Measurements from ENCODE around the gene TREML1.
"Not testable (repeated sequence)": the region's sequence is repeated elsewhere in the genome, so short reads cannot be mapped to it uniquely, and the experiment has no call there.

Gene TREML1

DNA sequence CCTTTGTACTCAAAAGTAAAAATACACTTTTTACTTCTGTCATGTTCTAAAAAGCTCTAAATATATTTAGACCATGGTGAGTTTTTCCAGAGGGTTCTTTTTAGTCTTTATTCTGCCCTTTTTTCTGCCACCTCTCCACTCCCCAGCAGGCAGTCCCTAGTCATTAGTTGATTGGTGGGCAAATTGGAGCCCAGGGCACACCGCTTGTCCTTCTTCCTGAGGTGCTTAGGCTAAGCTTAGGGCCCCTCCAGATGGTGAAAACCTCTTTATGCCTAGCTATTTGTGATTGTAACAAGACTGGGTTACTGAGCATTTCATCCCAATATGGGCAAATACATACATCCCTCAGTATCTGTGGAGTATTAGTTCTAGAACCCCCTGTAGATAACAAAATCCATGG is 6.2 kb downstream of the TREML1 start:
- no peak for DNase-seq (ENCODE audit: low read depth)

DNA sequence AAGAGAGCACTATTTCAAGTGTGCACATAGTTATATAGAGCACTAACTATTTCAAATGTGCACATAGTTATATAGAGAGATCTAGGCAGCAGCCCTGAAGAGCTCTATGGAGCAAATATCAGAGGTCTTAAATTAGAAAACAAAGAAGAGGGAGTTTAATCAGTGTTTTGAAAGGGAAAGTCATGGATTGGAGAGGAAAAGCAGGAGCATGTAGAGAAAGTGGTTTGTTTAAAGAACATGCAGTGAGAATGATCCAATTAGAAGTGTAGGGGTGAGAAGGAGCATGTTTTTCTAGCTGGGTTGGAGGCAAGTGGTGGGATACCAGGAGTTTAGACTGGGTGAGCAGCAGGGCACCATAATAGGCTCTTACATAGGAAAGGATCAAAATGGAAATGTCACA is 17.2 kb downstream of the TREML1 start:
- no peak for DNase-seq (ENCODE audit: low read depth)

DNA sequence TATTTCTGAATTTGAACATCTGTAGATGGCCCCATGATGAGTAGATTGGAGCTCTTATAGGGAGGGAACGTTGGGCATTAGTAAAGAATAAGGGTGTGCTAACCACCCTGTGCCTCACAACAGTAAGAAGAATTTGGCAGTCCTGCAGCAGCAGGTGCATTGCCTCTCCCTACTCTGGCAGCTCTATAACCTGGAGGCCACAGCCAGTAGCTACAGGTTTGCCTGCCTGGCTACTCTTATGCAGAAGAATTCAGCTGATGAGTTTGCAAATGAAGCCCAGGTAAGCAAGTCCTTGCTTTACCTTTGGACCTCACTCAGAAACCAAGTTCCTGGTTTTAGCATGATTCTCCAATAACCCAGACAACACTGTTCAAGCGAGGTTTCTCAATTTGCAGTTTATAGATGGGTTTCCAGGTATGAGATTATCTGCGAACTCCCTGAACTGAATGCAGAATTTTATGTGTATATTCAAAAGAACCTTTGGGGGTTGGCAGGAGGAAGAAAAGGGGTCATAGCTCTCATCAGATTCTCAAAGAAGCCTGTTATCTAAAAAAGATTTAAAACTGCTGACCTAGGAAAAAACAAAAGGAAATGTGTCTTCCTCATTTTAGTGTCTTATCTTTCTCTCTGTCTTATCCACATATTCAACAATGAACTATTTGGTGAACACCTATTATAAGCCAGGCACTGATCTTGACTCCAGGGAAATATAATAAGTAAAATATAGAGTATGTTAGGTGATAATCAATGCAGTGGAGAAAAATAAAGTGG is 18.9 kb downstream of the TREML1 start:
- no peak for DNase-seq (ENCODE audit: low read depth)

DNA sequence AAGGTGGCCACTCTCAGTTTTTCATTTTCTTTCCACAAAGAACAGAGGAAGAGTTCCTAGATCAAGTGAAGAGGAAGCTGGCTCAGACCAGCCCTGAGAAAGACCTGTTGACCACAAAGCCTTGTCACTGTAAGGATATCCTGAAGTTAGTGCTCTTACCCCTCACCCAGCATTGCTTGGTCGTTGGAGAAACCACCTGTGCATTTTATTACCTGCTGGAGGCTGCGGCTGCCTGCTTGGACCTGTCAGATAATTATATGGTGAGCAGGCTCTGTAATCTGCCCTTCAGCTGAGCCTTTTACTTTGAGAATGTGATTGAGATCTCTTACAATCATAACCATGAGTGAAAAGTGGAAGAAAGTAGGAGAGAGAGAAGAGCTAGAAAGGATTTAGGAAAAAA is 21.9 kb downstream of the TREML1 start:
- DNase-seq (ENCODE audit: low read depth), result no peak

DNA sequence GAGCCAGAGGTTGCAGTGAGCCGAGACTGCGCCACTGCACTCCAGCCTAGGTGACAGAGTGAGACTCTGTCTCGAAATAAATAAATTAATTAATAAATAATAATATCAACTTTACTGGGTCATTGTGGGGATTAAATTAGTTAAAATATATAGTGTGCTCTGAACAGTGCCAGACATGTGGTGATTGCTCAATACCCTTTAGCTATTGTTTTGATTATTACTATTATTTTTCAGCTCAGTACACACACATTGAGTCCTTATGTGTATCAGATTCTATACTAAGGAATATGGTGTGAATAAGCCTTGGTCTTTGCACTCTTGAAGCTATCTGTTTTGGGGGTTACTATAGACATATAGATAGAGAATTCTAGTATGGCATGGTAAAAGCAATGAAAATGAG is 28.9 kb downstream of the TREML1 start:
- no peak for DNase-seq (ENCODE audit: low read depth)

DNA sequence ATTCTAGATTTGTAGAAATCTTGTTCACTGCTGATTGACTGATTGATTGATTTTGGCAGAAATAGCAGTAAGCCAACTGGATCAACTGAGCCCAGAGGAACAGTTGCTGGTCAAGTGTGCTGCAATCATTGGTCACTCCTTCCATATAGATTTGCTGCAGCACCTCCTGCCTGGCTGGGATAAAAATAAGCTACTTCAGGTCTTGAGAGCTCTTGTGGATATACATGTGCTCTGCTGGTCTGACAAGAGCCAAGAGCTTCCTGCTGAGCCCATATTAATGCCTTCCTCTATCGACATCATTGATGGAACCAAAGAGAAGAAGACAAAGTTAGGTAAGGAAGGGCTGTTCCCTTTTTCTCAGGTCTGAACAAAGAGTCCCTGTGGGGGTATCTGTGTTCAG is 31.2 kb downstream of the TREML1 start:
- no peak for DNase-seq (ENCODE audit: low read depth)

DNA sequence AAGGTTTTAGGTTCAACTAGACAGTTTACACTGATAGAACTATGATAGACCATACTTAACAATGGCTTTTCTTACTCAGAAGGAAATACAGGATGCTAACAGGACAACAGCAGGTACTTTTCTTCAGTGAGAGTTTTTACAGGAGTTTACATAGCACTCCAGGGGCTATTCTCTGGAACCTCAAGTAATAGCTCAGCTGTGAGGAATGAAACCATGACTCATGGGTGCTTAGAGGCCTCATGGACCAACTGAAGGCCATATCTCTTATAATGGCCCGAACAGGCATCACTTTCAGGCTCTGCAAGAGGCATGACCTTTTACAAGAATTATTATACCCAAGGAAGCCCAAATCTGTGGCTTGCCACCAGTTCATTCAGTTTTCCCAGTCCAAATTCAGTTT is 31.8 kb downstream of the TREML1 start:
- no peak for DNase-seq (ENCODE audit: low read depth)

DNA sequence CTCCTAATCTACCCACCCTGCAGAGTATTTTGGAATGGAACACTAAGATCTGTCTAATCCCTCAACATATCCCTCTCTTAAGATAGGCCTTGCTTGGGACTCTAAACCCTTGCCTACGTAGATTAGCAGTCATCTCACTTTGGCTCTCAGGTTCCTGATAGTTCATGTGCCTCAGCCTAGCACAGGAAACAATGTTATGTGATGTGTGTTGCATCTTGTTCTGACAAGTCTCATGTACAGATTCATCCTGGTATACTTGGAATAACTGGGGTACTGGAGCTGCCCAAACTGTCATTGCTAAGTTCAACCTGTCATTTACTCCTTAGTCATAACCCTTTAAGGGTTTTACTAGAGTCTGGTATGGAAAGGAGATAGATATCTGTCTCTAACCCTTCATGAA is 34.1 kb downstream of the TREML1 start:
- no peak for DNase-seq (ENCODE audit: low read depth)

DNA sequence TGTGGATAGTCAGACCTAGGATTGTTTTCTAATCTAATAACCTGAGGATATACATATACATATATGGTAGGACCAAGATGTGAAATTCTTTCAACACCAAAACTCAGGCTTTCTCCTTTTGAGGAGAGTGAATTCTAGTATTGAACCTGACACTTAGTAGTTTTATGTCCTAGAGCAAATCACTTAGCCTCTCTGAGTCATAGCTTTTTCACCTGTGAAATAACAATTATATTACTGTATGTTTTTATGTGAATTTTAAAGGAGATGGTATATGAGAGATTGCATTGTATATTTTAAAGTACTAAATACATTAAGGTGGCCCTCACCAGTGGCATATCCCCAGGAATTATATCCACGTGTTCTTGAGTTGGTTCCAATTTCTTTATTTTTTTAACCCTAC is 34.6 kb downstream of the TREML1 start:
- DNase-seq (ENCODE audit: low read depth), result no peak

DNA sequence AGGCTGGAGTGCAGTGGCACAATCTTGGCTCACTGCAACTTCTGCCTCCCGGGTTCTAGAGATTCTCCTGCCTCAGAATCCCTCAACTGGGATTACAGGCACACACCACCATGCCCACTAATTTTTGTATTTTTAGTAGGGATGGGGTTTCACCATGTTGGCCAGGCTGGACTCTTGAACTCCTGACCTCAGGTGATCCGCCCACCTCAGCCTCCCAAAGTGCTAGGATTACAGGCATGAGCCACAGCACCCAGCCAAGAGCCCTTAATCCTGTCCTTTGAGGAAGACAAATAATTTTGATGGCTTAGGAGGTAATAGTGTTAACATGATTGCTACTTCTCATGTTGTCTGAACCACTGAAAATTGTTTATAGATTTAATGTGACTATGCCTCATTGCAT is 39.1 kb downstream of the TREML1 start:
- DNase-seq (ENCODE audit: low read depth), result not testable (repeated sequence)

DNA sequence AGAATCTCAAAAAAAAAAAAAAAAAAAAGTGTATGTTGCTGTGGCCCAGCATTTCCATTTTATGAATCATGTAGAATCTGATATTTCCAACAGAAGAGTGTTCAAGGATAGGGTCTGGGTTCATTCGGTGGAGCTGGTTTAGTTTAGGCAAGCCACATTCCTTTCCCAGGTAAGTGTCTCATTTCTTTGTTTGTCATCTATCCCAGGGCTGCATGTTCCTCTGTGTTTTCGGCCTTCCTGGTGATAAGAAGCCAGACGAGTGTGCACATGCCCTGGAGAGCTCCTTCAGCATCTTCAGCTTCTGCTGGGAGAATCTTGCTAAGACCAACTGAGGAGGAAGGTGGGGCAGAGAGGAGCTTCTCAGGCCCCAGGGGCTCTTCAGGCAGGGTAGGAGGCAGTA is 43.1 kb downstream of the TREML1 start:
- DNase-seq (ENCODE audit: low read depth), result no peak

DNA sequence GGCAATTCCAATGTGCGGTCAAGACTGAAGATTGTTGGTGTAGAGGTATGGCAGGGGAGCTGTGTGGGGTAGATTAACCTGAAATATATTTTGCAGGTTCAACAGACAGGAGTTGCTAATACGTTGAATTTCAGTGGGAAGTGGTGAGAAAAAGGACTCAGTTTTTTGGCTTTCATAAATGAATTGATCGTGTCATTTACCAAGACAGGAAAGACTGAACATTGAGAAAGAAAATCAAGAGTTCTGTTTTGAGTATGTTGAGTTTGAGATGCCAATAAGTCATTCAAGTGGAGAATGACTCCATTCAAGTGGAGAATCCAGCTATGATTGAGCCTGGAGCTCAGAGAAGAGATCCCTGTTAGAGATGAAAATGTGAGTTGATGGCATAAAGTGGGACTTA is 50.3 kb downstream of the TREML1 start:
- DNase-seq (ENCODE audit: low read depth), result no peak

DNA sequence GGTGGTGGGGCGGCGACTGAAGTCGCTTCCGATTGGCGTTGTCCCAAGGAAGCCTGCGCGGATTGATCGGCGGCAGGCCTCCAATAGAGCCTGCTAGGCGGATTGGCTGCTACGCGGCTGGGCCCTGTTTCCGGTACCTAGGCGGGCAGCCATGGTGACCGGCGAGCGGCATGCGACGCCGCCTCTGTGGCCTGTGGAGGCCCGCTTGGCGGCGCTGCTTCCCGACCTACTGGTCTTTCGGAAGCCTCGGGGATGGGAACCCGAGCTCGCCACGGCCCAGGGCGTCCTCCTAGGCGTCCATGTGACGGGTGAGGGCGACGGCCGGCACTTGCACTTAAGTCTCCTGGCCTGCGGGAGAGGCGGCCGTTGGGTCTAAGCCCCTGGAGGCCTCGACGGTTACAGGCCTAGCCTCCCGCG is 53.3 kb downstream of the TREML1 start:
- DNase-seq (ENCODE audit: low read depth), result no peak
